ENCODE measurements around the gene RPRD2. TPM values are rescaled to one million over a fixed set of nuclear protein-coding genes. Genes with fewer than 3 reads are reported as not detected.

The RPRD2 gene
- total RNA-seq, 6 donors from 2014 or later, result 14.6 to 29.8 (median 26.3) TPM

DNA sequence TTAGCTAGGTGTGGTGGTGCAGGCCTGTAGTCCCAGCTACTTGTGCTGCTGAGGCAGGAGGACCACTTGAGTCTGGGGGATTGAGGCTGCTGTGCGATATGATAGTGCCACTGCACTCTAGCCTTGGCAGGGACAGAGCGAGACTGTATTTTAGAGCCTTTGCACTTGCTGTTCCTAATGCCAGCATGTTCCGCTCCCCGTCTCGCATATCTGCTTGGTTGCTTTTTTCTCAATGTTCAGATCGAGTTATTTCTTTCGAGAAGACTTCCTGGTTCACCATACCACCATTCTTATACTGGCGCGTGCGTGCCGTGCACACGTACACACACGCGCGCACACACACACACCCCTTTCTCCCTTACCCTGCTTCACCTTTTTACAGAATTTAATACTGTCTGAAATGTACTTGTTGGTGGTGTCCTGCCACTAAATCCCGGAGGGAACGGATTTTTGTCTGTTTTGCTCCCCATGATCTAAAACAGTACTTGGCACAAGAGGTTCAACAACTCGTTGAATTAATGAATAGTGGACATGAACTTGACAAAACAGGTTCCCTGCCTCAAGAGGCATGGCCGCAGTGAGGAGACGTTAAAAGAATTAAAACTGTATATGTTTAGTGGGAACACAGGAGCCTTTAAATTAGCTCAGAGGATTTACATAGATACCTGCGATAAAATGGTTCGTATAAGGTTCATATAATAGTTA, 1.1 kb upstream of the RPRD2 start:
- Histone ChIP-seq H3K27me3 (no peaks in the 10 kb centered on the region), H3K4me1 (peaks cover 6 to 22% (median 12%) of the 10 kb centered on the region in 4 donors), H3K27ac (peak overlapping the region; percentile 92 to 96 (median 96)), H3K9me3 (no peaks in the 10 kb centered on the region), H3K36me3 (no peaks in the 10 kb centered on the region), H3K4me3 (peak overlapping the region in 3 of 4 donors; percentile 71 to 78 (median 72))
- WGBS, 2 donors, result 52 to 69% methylated on average over 22 of the region's 22 CpGs
- peak in 1 of 2 donors; percentile 8 for ATAC-seq (ENCODE audit: low FRiP score in 2 of 2)
- peak in 1 of 2 donors; percentile 2 for TF ChIP-seq POLR2AphosphoS5 (IDR thresholded peaks at IDR 0.05)
- TF ChIP-seq POLR2A (IDR thresholded peaks at IDR 0.05), result no peak
- no peak for DNase-seq

DNA sequence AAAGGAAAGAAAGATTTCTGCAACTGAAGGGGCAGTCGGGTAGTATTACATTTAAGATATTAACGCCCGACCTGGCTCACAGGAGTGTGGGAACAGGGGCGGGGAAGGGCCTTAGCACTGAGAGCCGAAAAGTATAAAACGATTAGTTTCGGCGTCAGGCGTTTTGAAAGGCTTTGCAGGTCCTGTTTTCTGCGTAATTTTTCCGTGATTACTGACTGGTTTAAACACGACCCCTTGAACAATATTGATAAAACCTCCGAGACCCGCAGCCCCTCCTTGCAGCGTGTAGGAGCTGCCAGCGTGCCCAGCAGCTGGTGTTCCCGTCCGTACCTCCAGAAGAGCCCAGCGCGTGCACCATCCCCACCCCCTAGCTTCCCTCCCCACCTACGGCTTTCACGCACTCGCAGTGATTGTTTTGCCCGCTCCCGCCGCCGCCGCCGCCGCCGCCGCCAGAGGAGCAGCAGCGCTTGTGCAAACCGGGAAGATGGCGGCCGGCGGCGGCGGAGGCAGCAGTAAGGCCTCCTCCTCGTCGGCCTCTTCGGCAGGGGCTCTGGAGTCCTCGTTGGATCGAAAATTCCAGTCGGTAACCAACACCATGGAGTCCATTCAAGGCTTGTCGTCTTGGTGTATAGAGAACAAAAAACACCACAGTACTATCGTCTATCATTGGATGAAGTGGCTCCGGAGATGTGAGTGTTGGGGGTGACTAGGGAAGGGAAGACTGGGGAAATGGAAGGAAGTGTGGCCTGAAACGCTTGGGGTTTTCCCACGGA, 470 bp downstream of the RPRD2 start:
- Histone ChIP-seq H3K27ac (peak overlapping the region; percentile 92 to 96 (median 96)), H3K36me3 (no peaks in the 10 kb centered on the region), H3K9me3 (no peaks in the 10 kb centered on the region), H3K4me1 (peaks cover 6 to 23% (median 12%) of the 10 kb centered on the region in 4 donors), H3K4me3 (peak overlapping the region; percentile 71 to 78 (median 73)), H3K27me3 (no peaks in the 10 kb centered on the region)
- ATAC-seq (ENCODE audit: low FRiP score in 2 of 2) (peak; percentile 82), DNase-seq (peak; percentile 83 to 97)
- WGBS, 2 donors, result 0 to 1% methylated on average over 32 to 48 of the region's 50 CpGs
- peak in 1 of 2 donors; percentile 53 for TF ChIP-seq POLR2AphosphoS5 (IDR thresholded peaks at IDR 0.05)
- no peak for TF ChIP-seq EP300 (IDR thresholded peaks at IDR 0.05)
- TF ChIP-seq, protein P1, sequence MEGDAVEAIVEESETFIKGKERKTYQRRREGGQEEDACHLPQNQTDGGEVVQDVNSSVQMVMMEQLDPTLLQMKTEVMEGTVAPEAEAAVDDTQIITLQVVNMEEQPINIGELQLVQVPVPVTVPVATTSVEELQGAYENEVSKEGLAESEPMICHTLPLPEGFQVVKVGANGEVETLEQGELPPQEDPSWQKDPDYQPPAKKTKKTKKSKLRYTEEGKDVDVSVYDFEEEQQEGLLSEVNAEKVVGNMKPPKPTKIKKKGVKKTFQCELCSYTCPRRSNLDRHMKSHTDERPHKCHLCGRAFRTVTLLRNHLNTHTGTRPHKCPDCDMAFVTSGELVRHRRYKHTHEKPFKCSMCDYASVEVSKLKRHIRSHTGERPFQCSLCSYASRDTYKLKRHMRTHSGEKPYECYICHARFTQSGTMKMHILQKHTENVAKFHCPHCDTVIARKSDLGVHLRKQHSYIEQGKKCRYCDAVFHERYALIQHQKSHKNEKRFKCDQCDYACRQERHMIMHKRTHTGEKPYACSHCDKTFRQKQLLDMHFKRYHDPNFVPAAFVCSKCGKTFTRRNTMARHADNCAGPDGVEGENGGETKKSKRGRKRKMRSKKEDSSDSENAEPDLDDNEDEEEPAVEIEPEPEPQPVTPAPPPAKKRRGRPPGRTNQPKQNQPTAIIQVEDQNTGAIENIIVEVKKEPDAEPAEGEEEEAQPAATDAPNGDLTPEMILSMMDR (IDR thresholded peaks at IDR 0.05), result peak in 2 of 6 experiments; percentile 2 to 25
- TF ChIP-seq POLR2A (IDR thresholded peaks at IDR 0.05), result peak in 2 of 4 donors; percentile 40 to 78

DNA sequence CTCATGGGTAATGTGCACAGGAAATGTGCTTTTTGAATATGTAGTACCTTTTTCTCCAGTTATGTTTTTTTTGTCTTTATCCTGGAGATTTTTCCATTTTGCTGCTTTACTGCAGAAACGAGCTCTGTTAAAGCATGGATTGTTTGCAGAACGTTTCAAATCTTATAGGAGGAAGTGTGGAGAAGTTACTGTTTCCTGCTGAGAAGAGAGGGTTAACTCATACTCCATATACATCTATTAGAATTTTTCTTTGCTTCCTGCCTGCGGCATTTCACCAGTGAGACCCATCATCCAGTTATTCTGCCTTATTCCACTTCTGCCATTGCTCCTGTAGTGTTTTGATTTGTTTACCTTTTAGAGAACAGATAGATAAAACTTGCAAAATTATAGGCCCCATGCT, 2.0 kb downstream of the RPRD2 start:
- peak overlapping the region; percentile 92 to 96 (median 96) for H3K27ac ChIP-seq
- H3K36me3 ChIP-seq, result no peaks in the 10 kb centered on the region
- H3K4me1 ChIP-seq, result peaks cover 11 to 29% (median 15%) of the 10 kb centered on the region in 4 donors
- TF ChIP-seq, protein P1 (IDR thresholded peaks at IDR 0.05), result no peak
- TF ChIP-seq EP300 (IDR thresholded peaks at IDR 0.05) (no peak), POLR2A (IDR thresholded peaks at IDR 0.05) (no peak), POLR2AphosphoS5 (IDR thresholded peaks at IDR 0.05) (no peak)
- DNase-seq (no peak), ATAC-seq (ENCODE audit: low FRiP score in 2 of 2) (no peak)
- 0% methylated on average over 3 of the region's 3 CpGs for WGBS, 2 donors
- no peaks in the 10 kb centered on the region for H3K9me3 ChIP-seq
- H3K4me3 ChIP-seq, result peak overlapping the region; percentile 71 to 78 (median 73)
- H3K27me3 ChIP-seq, result no peaks in the 10 kb centered on the region

DNA sequence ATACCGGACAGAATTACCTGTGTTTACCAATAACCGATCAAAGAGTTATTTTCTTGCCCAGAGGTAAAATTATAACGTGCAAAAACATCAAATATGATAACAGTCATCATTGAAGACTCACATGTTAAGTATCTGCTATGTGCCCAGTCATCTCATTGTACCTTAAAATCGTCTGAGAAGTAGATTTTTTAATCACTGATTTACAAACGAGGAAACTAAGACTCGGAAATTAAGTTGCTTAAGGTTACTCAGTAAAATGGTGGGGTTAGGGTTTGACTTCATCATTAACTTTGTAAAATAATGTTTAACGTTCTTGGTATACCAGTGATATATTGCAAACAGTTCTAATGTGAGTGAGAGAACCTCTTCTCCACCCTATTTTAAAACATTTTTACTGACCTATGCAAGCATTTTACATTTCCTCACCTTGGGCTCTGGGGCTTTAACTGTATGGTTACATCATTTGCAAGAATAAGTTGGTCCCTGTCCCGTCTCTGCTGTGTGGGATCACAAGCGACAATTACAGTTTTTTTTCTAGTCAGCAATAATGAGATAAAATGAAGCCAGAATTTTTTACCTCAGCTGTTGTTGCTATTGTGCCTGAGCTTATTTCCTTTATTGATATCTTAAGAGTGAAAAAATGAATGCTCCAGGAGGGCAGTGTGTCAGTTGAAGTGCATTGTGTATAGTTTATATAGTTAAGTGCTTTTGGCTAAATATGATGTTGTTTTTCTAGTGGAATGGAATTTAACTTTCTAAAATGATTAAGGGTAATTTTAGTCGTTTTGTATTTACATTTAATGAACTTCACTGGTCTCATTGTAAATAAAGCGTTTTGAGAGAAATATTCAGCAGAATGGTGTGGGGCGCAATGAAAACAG, 2.7 kb downstream of the RPRD2 start:
- WGBS, 2 donors, result 13 to 15% methylated on average over 12 of the region's 12 CpGs
- Histone ChIP-seq H3K9me3 (no peaks in the 10 kb centered on the region), H3K27me3 (no peaks in the 10 kb centered on the region), H3K4me3 (peak overlapping the region; percentile 71 to 78 (median 73)), H3K4me1 (peaks cover 15 to 29% (median 17%) of the 10 kb centered on the region in 4 donors), H3K36me3 (no peaks in the 10 kb centered on the region), H3K27ac (peak overlapping the region in 3 of 4 donors; percentile 0 to 96 (median 96))
- ATAC-seq (ENCODE audit: low FRiP score in 2 of 2), result no peak
- no peak for DNase-seq
- TF ChIP-seq POLR2AphosphoS5 (IDR thresholded peaks at IDR 0.05) (no peak), EP300 (IDR thresholded peaks at IDR 0.05) (no peak), POLR2A (IDR thresholded peaks at IDR 0.05) (no peak)
- TF ChIP-seq, protein P1 (IDR thresholded peaks at IDR 0.05), result no peak
